ENCODE results near the gene STOM. TPM values are rescaled to one million over a fixed set of nuclear protein-coding genes. Genes with fewer than 3 reads are reported as not detected.

The STOM gene
- total and polyA plus RNA-seq, 2 donors = 148 to 263 TPM

GRCh38 chr9:121350036-121350435 is 20.0 kb downstream of the STOM start:
- H3K4me3 ChIP-seq (ENCODE audit: low read depth, low read length) = no peak overlapping the region
- WGBS = 76% methylated on average over 1 of the region's 1 CpG
- no peaks in the 10 kb centered on the region for H3K4me1 ChIP-seq (ENCODE audit: insufficient read depth)
- DNase-seq (ENCODE audit: extremely low spot score) = no peak
- no peak overlapping the region for H3K27ac ChIP-seq (ENCODE audit: low read depth)
- H3K36me3 ChIP-seq (ENCODE audit: insufficient read depth) = peaks cover 11% of the 10 kb centered on the region

DNA sequence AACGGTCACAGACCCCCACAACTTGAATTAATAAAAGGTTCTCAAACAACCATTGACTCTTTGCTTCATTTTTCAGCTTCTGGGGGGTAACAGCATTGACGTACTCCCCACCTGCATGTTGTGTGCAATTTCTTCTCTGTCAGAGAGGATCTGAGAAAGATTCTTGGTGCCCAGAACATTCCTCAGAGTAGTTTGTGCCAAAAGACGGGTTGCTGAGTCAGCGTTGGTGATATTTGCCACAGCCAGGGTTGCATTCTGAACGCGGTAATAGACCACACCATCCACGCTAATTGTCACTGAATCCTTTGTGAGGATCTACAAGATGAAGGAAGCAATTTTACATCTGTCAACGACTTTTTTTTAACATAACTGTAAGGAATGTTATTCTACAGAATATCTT is 21.0 kb downstream of the STOM start:
- DNase-seq (ENCODE audit: extremely low spot score) = no peak
- no peak overlapping the region for H3K4me3 ChIP-seq (ENCODE audit: low read depth, low read length)
- H3K27ac ChIP-seq (ENCODE audit: low read depth) = no peak overlapping the region
- H3K4me1 ChIP-seq (ENCODE audit: insufficient read depth) = no peaks in the 10 kb centered on the region
- 73% methylated on average over 8 of the region's 8 CpGs for WGBS
- H3K36me3 ChIP-seq (ENCODE audit: insufficient read depth) = peaks cover 9% of the 10 kb centered on the region

DNA sequence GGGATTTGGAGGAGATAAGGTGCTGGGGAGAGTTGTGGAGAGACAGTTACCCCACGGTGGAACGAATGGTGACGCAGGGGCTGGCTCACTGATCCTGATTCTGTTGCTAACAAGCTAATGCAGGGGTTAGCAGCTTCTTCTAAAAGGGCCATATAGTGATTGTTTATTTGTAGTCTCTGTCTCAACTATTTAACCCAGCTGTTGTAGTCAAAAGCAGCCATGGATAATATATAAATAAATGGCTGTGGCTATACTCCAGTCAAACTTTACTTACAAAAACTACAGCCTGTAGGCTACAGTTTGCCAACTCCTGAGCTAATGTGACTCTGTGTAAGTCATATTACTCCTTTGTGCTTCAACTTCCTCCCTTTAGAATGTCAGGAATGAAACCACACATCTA is 21.8 kb downstream of the STOM start:
- Histone ChIP-seq H3K4me1 (ENCODE audit: insufficient read depth) (no peaks in the 10 kb centered on the region), H3K27ac (ENCODE audit: low read depth) (no peak overlapping the region), H3K4me3 (ENCODE audit: low read depth, low read length) (no peak overlapping the region), H3K36me3 (ENCODE audit: insufficient read depth) (peaks cover 9% of the 10 kb centered on the region)
- WGBS = 58% methylated on average over 3 of the region's 3 CpGs
- no peak for DNase-seq (ENCODE audit: extremely low spot score)

DNA sequence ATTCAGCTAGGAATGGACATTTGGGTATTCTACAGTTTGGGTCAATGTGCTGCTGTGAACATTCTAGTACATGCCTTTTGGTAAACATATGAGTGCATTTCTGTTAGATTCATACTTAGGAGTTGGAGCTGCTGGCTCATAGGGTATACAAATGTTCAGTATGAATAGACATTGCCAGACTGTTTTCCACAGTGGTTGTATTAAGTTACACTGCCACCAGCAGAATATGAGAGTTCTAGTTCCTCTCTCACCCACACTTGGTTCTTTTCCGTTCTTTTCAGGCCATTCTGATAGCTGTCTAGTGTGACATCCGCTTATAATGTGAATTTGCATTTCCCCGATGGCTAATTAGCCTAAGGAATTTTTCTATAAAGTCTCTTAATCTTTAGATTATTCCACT is 25.0 kb downstream of the STOM start:
- H3K4me1 ChIP-seq (ENCODE audit: insufficient read depth) = no peaks in the 10 kb centered on the region
- peaks cover 8% of the 10 kb centered on the region for H3K36me3 ChIP-seq (ENCODE audit: insufficient read depth)
- no peak overlapping the region for H3K27ac ChIP-seq (ENCODE audit: low read depth)
- DNase-seq (ENCODE audit: extremely low spot score) = no peak
- 86% methylated on average over 3 of the region's 3 CpGs for WGBS
- H3K4me3 ChIP-seq (ENCODE audit: low read depth, low read length) = no peak overlapping the region

DNA sequence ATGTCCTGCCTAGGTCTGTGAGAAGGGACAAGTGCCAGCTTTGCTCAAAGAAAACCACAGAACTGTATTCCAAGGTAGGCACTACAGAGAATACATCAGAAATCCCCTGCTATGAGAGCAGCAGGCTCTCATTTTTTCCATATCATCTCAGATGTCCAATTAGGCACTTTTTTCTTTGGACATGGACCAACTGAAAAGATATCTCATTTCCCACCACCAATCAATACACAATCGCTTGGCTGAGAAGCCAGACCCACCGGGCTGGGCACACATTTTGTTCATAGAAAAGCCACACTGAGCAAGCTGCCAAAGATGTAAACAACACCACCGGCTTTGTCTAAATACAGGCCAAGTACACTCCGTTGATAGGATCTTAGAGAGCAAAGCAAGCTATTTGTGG is 25.9 kb downstream of the STOM start:
- no peak for DNase-seq (ENCODE audit: extremely low spot score)
- no peaks in the 10 kb centered on the region for H3K4me1 ChIP-seq (ENCODE audit: insufficient read depth)
- no peak overlapping the region for H3K27ac ChIP-seq (ENCODE audit: low read depth)
- peaks cover 11% of the 10 kb centered on the region for H3K36me3 ChIP-seq (ENCODE audit: insufficient read depth)
- H3K4me3 ChIP-seq (ENCODE audit: low read depth, low read length) = no peak overlapping the region
- whole genome bisulfite sequencing = 21% methylated on average over 4 of the region's 4 CpGs

GRCh38 chr9:121340676-121341392 is 29.2 kb downstream of the STOM start:
- H3K27ac ChIP-seq (ENCODE audit: low read depth) = no peak overlapping the region
- H3K4me3 ChIP-seq (ENCODE audit: low read depth, low read length) = no peak overlapping the region
- H3K4me1 ChIP-seq (ENCODE audit: insufficient read depth) = no peaks in the 10 kb centered on the region
- WGBS = 96% methylated on average over 6 of the region's 6 CpGs
- no peak for DNase-seq (ENCODE audit: extremely low spot score)
- peaks cover 7% of the 10 kb centered on the region for H3K36me3 ChIP-seq (ENCODE audit: insufficient read depth)

DNA sequence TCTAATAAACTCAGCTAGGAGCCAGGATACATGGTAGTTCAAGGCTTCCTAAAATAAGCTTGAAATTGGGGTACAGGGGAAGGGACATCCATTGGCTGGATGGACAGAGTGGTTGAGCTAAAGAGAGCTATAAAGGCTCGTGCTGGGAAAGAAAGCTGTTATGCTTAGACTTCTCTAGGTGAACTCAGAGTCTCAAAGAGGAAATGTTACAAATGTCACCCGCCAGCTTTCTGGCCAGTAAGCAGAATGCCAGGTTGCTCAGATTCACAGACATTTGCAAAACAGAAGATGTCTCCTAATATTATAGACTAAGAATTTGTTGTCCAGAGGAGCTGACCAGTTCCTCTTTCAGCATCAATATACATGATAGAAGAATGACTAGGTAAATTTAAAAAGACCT is 30.6 kb downstream of the STOM start:
- DNase-seq (ENCODE audit: extremely low spot score) = no peak
- no peak overlapping the region for H3K4me3 ChIP-seq (ENCODE audit: low read depth, low read length)
- 82% methylated on average over 2 of the region's 2 CpGs for WGBS
- no peaks in the 10 kb centered on the region for H3K4me1 ChIP-seq (ENCODE audit: insufficient read depth)
- peak overlapping the region; percentile 18 for H3K27ac ChIP-seq (ENCODE audit: low read depth)
- peaks cover 9% of the 10 kb centered on the region for H3K36me3 ChIP-seq (ENCODE audit: insufficient read depth)

- Histone ChIP-seq H3K36me3 (ENCODE audit: insufficient read depth) (peaks cover 9% of the 10 kb centered on the region), H3K27ac (ENCODE audit: low read depth) (no peak overlapping the region), H3K4me3 (ENCODE audit: low read depth, low read length) (no peak overlapping the region), H3K4me1 (ENCODE audit: insufficient read depth) (no peaks in the 10 kb centered on the region)
- DNase-seq (ENCODE audit: extremely low spot score) = no peak
- 71% methylated on average over 4 of the region's 4 CpGs for WGBS
These were observed 33.4 kb downstream of the STOM start for GRCh38 chr9:121336665-121337064.

DNA sequence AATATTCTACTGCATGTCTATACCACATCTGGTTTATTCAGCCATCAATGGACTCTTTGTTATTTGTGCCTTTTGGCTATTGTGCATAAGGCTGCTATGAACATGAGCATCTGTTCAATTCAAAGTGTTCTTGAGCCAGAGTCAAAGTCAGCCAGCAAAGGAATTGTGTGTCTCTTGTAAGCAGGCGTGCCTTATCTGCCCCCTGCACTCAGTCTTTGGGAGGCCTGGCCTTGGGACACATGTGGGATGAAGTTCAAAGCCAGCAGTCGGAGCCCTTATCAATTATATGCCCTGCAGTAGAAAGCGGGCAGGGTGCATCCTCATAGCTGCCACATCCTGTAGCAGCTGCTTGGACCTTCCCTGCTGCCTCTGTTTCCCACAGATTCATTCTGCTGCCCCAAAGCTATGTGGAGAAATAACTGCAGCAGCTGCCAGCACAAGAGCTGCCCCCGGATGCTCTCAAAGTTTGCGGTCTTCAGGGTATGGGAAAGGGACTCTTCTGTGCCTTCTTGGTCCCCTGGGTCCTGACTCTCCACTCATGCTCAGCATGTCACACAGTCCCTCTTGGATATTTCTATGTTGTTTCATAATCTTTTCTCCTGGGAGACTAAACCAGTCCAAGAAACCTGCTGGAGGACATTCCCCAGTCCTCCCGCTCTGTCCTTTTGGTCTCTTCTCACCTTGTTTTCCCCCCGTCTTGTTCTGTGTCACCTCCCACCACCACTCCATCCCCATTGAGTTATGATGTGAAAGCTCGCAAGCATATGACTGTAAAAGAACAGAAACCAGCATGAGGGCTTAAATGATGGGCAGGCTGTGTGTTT is 35.9 kb downstream of the STOM start:
- WGBS = 70% methylated on average over 8 of the region's 8 CpGs
- peaks cover 3% of the 10 kb centered on the region for H3K36me3 ChIP-seq (ENCODE audit: insufficient read depth)
- DNase-seq (ENCODE audit: extremely low spot score) = no peak
- H3K4me1 ChIP-seq (ENCODE audit: insufficient read depth) = no peaks in the 10 kb centered on the region
- H3K27ac ChIP-seq (ENCODE audit: low read depth) = no peak overlapping the region
- no peak overlapping the region for H3K4me3 ChIP-seq (ENCODE audit: low read depth, low read length)

GRCh38 chr9:121331992-121332685 is 37.9 kb downstream of the STOM start:
- Histone ChIP-seq H3K4me3 (ENCODE audit: low read depth, low read length) (no peak overlapping the region), H3K4me1 (ENCODE audit: insufficient read depth) (no peaks in the 10 kb centered on the region), H3K27ac (ENCODE audit: low read depth) (no peak overlapping the region), H3K36me3 (ENCODE audit: insufficient read depth) (peaks cover 8% of the 10 kb centered on the region)
- no peak for DNase-seq (ENCODE audit: extremely low spot score)
- 69% methylated on average over 14 of the region's 14 CpGs for WGBS

DNA sequence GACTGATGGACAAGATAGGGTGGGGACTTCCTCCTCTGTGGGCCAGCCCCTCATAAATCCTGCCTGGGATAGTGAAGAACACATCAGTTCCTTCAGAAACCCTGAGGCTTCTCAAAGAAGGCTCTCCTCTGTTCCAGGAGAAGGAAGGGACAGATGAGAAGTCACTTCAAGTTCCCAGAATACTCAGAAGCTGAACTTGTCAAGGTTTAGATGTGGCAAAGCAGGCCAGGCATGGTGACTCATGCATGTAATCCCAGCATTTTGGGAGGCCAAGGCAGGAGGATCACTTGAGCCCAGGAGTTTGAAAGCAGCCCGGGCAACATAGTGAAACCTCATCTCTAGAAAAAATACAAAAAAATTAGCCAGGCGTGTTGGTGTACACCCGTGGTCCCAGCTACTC is 38.5 kb downstream of the STOM start:
- peaks cover 8% of the 10 kb centered on the region for H3K36me3 ChIP-seq (ENCODE audit: insufficient read depth)
- H3K4me3 ChIP-seq (ENCODE audit: low read depth, low read length) = no peak overlapping the region
- WGBS = 83% methylated on average over 3 of the region's 3 CpGs
- H3K4me1 ChIP-seq (ENCODE audit: insufficient read depth) = no peaks in the 10 kb centered on the region
- DNase-seq (ENCODE audit: extremely low spot score) = no peak
- H3K27ac ChIP-seq (ENCODE audit: low read depth) = no peak overlapping the region

DNA sequence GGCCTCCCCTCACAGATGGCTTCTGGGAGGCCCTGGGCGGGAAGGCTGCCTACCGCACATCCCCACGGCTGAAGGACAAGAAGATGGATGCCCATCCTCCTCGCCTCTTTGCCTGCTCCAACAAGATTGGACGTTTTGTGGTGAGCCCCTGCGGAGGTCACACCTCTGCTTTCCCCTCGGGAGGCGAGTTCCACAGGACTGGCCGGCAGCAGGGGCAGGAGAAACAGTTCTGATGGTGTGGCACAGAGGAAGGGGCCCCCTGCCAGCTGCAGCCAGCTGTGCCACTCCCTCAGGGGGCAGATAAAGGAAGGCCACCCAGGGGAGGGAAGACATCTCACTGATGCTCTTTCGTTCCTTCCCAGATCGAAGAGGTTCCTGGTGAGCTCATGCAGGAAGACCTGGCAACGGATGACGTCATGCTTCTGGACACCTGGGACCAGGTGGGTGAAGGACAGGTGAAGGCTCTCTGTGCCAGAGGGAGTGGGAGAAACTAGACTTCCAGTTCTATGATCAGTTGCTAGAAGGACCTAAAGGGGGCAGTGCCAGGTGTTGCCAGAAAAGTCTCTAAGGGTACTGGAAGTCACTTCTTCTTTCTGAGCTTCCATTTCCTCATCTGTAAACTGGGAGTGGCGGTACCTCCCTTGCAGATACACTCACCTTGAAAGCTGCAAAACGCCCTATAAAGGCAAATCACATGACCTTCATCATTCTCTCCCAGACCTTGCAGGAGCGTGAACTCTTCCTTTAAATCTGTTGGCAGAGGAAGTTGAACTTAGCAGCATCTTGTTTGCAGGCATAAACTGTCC is 41.0 kb downstream of the STOM start:
- H3K36me3 ChIP-seq (ENCODE audit: insufficient read depth) = peaks cover 6% of the 10 kb centered on the region
- no peaks in the 10 kb centered on the region for H3K4me1 ChIP-seq (ENCODE audit: insufficient read depth)
- WGBS = 84% methylated on average over 16 of the region's 16 CpGs
- H3K27ac ChIP-seq (ENCODE audit: low read depth) = no peak overlapping the region
- no peak for DNase-seq (ENCODE audit: extremely low spot score)
- no peak overlapping the region for H3K4me3 ChIP-seq (ENCODE audit: low read depth, low read length)

DNA sequence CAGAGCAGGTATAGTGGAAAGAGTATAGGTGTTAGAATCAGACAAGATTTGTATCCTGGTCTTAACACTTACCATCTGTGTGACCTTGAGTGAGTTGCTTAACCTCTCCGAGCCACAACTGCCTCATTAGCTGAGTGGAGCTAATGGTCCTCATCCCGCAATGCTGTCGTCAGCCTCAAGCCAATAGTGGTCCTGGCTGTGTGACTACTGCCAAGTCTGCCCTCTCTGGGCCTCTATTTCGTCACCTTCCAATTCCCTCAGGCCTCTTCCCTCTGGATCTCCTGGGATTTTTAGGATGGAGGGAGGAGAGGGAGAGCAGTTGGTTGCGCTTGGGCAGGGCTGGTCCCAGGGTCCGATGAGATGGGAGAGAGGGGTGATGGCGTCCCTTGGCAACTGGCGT is 41.6 kb downstream of the STOM start:
- Histone ChIP-seq H3K4me3 (ENCODE audit: low read depth, low read length) (no peak overlapping the region), H3K27ac (ENCODE audit: low read depth) (no peak overlapping the region), H3K4me1 (ENCODE audit: insufficient read depth) (no peaks in the 10 kb centered on the region), H3K36me3 (ENCODE audit: insufficient read depth) (peaks cover 6% of the 10 kb centered on the region)
- 79% methylated on average over 8 of the region's 8 CpGs for WGBS
- DNase-seq (ENCODE audit: extremely low spot score) = no peak
